Osteoblast (primary cell): Measurements from ENCODE around the gene SLC45A2. TPM values are rescaled to one million over a fixed set of nuclear protein-coding genes. Genes with fewer than 3 reads are reported as not detected.

ENCODE experiments used
- DNase-seq: peaks from one replicate; pipeline ENCODE4 v3.0.0; 2011; ENCODE audit warnings: low spot score, mixed read lengths; ENCODE audit not compliant: insufficient read length; ENCODE audit errors: missing footprints
- H2AFZ ChIP-seq: 2 replicates; pipeline ENCODE4 v1.6.0; 2011; ENCODE audit warnings: mild to moderate bottlenecking, low read length
- H3K27ac ChIP-seq: 2 replicates; pipeline ENCODE4 v1.5.1; 2011; ENCODE audit warnings: mild to moderate bottlenecking, low read depth, low read length, moderate library complexity
- H3K27me3 ChIP-seq: 2 replicates; pipeline ENCODE4 v1.6.0; 2012; ENCODE audit warnings: mild to moderate bottlenecking, control low read depth, inconsistent platforms, low read length, moderate library complexity; ENCODE audit not compliant: insufficient read depth
- H3K36me3 ChIP-seq: 2 replicates; pipeline ENCODE4 v1.5.1; 2011; ENCODE audit warnings: mild to moderate bottlenecking, low read length, control low read depth, moderate library complexity; ENCODE audit not compliant: insufficient read depth
- H3K4me1 ChIP-seq: 2 replicates; pipeline ENCODE4 v1.5.1; 2011; ENCODE audit warnings: mild to moderate bottlenecking, low read length, control low read depth, moderate library complexity; ENCODE audit not compliant: insufficient read depth
- H3K4me2 ChIP-seq: 2 replicates; pipeline ENCODE4 v1.6.0; 2011; ENCODE audit warnings: mild to moderate bottlenecking, low read length; ENCODE audit not compliant: insufficient read depth
- H3K4me3 ChIP-seq: fragments of 200-600 bp; sonication (generic); 3 replicates; pipeline ENCODE4 v1.5.1; 2012; ENCODE audit warnings: mild to moderate bottlenecking, low read length, inconsistent platforms; ENCODE audit not compliant: insufficient read depth
- H3K79me2 ChIP-seq: 2 replicates; pipeline ENCODE4 v1.6.0; 2012; ENCODE audit warnings: mild to moderate bottlenecking, low read length, control low read depth, inconsistent platforms; ENCODE audit not compliant: insufficient read depth
- H3K9me3 ChIP-seq: 2 replicates; pipeline ENCODE4 v1.5.1; 2011; ENCODE audit warnings: low read depth, low read length, control low read depth
- H4K20me1 ChIP-seq: 2 replicates; pipeline ENCODE4 v1.6.0; 2012; ENCODE audit warnings: mild to moderate bottlenecking, low read length, control low read depth; ENCODE audit not compliant: insufficient read depth
- CTCF ChIP-seq: IDR thresholded peaks from 2 replicates; pipeline ENCODE4 v1.5.1; 2011; ENCODE audit warnings: mild to moderate bottlenecking, low read depth, low read length, moderate library complexity; ENCODE audit errors: extremely low read depth
- total RNA-seq: library from RNA; depleted of rRNA; stranded (reverse); fragments of >200 nt; gene quantifications from 2 replicates; pipeline ENCODE4 v1.2.3, GENCODE V29; 2012

The SLC45A2 gene
- total RNA-seq, 1 donor = 0.36 TPM

- DNase-seq = no peak
- Histone ChIP-seq H3K9me3 (no peaks in the 10 kb centered on the region), H3K4me3 (no peak overlapping the region), H3K27me3 (no peaks in the 10 kb centered on the region), H3K4me1 (peaks cover 23% of the 10 kb centered on the region), H3K4me2 (no peak overlapping the region), H3K36me3 (peaks cover under 1% of the 10 kb centered on the region), H4K20me1 (no peaks in the 10 kb centered on the region), H3K79me2 (peaks cover 13% of the 10 kb centered on the region), H2AFZ (no peak overlapping the region), H3K27ac (no peak overlapping the region)
- TF ChIP-seq CTCF = no peak
These were observed 25.1 kb upstream of the SLC45A2 start for GRCh38 chr5:34009610-34010009.

- peaks cover 7% of the 10 kb centered on the region for H3K36me3 ChIP-seq
- TF ChIP-seq CTCF = no peak
- H3K4me1 ChIP-seq = peaks cover 23% of the 10 kb centered on the region
- peak overlapping the region; percentile 97 for H2AFZ ChIP-seq
- H3K27me3 ChIP-seq = no peaks in the 10 kb centered on the region
- no peaks in the 10 kb centered on the region for H4K20me1 ChIP-seq
- H3K9me3 ChIP-seq = no peaks in the 10 kb centered on the region
- H3K4me2 ChIP-seq = peak overlapping the region; percentile 98
- DNase-seq = no peak
- peak overlapping the region; percentile 86 for H3K27ac ChIP-seq
- peak overlapping the region; percentile 91 for H3K4me3 ChIP-seq
- H3K79me2 ChIP-seq = peaks cover 13% of the 10 kb centered on the region
These were observed 24.3 kb upstream of the SLC45A2 start for GRCh38 chr5:34008802-34009201.

GRCh38 chr5:34007621-34008600 is 23.4 kb upstream of the SLC45A2 start, which contains the start of gene AMACR:
AMACR (minus strand) TSS chr5:34008050; CDS start chr5:34008019, 31 bp downstream.
- H4K20me1 ChIP-seq = no peaks in the 10 kb centered on the region
- H3K27ac ChIP-seq = peak within 1 kb of the TSS; percentile 86
- H2AFZ ChIP-seq = peak within 1 kb of the TSS; percentile 97
- H3K79me2 ChIP-seq = peaks cover 13% of the 10 kb centered on the region
- DNase-seq = peak; percentile 97
- H3K27me3 ChIP-seq = no peaks in the 10 kb centered on the region
- H3K4me1 ChIP-seq = peaks cover 23% of the 10 kb centered on the region
- no peak for TF ChIP-seq CTCF
- H3K9me3 ChIP-seq = no peaks in the 10 kb centered on the region
- peak within 1 kb of the TSS; percentile 91 for H3K4me3 ChIP-seq
- peaks cover 16% of the 10 kb centered on the region for H3K36me3 ChIP-seq
- H3K4me2 ChIP-seq = peak within 1 kb of the TSS; percentile 98

GRCh38 chr5:34007201-34007620 is 22.7 kb upstream of the SLC45A2 start:
- H3K4me2 ChIP-seq = peak overlapping the region; percentile 98
- peak overlapping the region; percentile 91 for H3K4me3 ChIP-seq
- TF ChIP-seq CTCF = no peak
- H3K27me3 ChIP-seq = no peaks in the 10 kb centered on the region
- DNase-seq = no peak
- H3K9me3 ChIP-seq = no peaks in the 10 kb centered on the region
- peak overlapping the region; percentile 97 for H2AFZ ChIP-seq
- H3K27ac ChIP-seq = peak overlapping the region; percentile 86
- H3K36me3 ChIP-seq = peaks cover 18% of the 10 kb centered on the region
- no peaks in the 10 kb centered on the region for H4K20me1 ChIP-seq
- H3K79me2 ChIP-seq = peaks cover 13% of the 10 kb centered on the region
- peaks cover 23% of the 10 kb centered on the region for H3K4me1 ChIP-seq
